Activated naive CD4-positive, alpha-beta T cell treated with anti-CD3 and anti-CD28 coated beads, Interleukin-2, amount 50 U/mL, for 24 hours (primary cell): ENCODE data around the gene LYPLA2.
"Not testable (repeated sequence)": the region's sequence is repeated elsewhere in the genome, so short reads cannot be mapped to it uniquely, and the experiment has no call there.

Source experiments
- H3K27ac Mint-ChIP-seq: one replicate; pipeline ENCODE4 v1.8.0; 2021; ENCODE audit warnings: mild to moderate bottlenecking, mixed read lengths
- H3K27me3 Mint-ChIP-seq: one replicate; pipeline ENCODE4 v1.8.0; 2021; ENCODE audit warnings: mixed read lengths
- H3K36me3 Mint-ChIP-seq: one replicate; pipeline ENCODE4 v1.8.0; 2021; ENCODE audit warnings: mixed read lengths
- H3K4me1 Mint-ChIP-seq: one replicate; pipeline ENCODE4 v1.8.0; 2021; ENCODE audit warnings: mixed read lengths
- H3K4me3 Mint-ChIP-seq: one replicate; pipeline ENCODE4 v1.8.0; 2021; ENCODE audit warnings: mild to moderate bottlenecking, mixed read lengths
- H3K9me3 Mint-ChIP-seq: one replicate; pipeline ENCODE4 v1.8.0; 2021; ENCODE audit warnings: mixed read lengths

LYPLA2 gene

DNA sequence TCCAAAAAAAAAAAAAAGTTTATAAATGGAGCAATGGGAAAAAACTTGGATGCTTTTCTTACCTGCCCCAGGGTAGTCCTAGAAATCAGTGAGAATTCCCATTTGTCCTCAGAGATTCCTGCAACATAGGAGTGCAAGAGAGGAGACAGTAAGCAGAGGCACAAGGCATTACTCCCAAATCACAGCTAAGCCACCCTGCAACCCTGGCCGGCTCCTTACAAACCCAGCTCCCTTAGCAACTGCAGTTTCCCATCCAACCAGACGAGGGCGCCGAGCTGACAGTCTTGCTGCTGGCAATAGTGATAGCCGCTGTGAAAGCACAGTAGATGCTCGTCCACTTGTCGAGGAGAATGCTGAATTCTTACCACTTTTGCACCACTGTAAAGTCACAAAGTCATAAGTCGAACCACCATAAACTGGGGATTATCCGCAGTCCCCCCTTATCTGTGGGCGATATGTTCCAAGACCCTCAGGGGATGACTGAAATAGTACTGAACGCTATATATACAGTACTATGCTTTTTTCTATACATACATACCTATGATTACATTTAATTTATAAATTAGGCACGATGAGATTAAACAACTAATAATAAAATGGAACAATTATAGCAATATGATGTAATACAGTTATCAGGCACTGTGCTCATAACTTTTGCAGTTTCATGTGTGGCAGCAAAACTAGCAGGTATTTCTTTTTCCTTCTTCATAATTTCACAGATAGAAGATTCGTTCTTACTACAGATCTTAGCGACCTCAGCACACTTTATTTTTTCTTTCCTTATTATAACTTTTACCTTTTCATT, 18.7 kb upstream of the LYPLA2 start:
- H3K36me3 Mint-ChIP-seq = no peaks in the 10 kb centered on the region
- H3K27ac Mint-ChIP-seq = no peak overlapping the region
- H3K27me3 Mint-ChIP-seq = no peaks in the 10 kb centered on the region
- no peaks in the 10 kb centered on the region for H3K9me3 Mint-ChIP-seq
- peaks cover 23% of the 10 kb centered on the region for H3K4me1 Mint-ChIP-seq
- no peak overlapping the region for H3K4me3 Mint-ChIP-seq

GRCh38 chr1:23772854-23773242, 18.1 kb upstream of the LYPLA2 start:
- no peak overlapping the region for H3K4me3 Mint-ChIP-seq
- H3K9me3 Mint-ChIP-seq = no peaks in the 10 kb centered on the region
- no peaks in the 10 kb centered on the region for H3K36me3 Mint-ChIP-seq
- peaks cover 23% of the 10 kb centered on the region for H3K4me1 Mint-ChIP-seq
- no peaks in the 10 kb centered on the region for H3K27me3 Mint-ChIP-seq
- no peak overlapping the region for H3K27ac Mint-ChIP-seq

GRCh38 chr1:23774174-23774880, 16.6 kb upstream of the LYPLA2 start:
- no peak overlapping the region for H3K27ac Mint-ChIP-seq
- no peaks in the 10 kb centered on the region for H3K27me3 Mint-ChIP-seq
- no peak overlapping the region for H3K4me3 Mint-ChIP-seq
- H3K9me3 Mint-ChIP-seq = no peaks in the 10 kb centered on the region
- no peaks in the 10 kb centered on the region for H3K36me3 Mint-ChIP-seq
- H3K4me1 Mint-ChIP-seq = peaks cover 26% of the 10 kb centered on the region

DNA sequence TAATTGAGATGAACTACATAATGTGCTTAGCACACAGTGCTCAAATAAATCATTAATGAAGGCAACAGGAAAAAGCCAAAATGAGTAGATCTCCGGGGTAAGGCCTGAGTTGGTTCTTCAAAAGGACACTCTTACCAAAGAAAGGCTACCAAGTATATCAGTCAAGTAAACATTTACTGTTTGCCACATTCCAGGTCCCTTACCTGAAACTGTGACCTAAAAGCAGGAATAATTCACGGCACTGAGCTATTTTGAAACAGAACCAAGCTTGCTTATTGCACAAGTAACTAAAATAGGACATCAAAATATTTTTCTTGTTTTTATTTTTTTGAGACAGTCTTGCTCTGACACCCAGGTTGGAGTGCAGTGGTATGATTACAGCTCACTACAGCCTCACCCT, 14.7 kb upstream of the LYPLA2 start:
- Mint-ChIP-seq H3K27me3 (no peaks in the 10 kb centered on the region), H3K9me3 (no peaks in the 10 kb centered on the region), H3K4me1 (peaks cover 38% of the 10 kb centered on the region), H3K4me3 (no peak overlapping the region), H3K36me3 (peaks cover 4% of the 10 kb centered on the region), H3K27ac (no peak overlapping the region)

DNA sequence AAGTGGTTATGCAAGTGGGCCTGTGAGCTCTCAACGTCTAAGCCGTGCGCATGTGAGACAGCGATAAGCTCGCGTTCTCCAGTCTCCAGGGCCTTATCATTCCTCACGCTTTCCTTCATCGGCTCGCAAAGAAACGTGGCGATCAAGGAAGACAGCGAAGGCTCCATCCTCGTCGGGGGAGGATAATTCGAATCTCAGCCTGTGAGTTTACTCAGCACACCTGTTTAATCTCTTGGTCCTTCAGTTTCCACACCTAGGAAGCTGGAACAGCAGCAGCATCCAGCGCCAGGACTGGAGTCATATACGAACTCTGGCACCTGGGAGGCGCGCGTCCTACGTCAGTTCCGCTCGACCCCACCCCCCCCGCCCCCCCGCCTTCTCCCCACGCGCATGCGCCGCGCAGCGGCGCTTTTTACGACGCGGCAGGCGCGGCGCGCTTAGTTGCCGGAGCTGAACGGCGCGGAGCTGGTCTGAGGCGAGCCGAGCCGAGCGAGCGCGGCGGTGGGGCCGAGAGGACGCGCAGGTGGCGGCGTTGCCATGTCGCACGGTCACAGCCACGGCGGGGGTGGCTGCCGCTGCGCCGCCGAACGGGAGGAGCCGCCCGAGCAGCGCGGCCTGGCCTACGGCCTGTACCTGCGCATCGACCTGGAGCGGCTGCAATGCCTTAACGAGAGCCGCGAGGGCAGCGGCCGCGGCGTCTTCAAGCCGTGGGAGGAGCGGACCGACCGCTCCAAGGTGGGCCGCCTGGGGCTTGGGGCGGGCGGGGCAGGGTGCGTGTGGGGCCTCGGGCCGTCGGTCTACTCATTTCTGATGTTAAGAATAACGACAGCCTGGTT, 12.7 kb upstream of the LYPLA2 start, which contains the start of gene PITHD1:
Gene PITHD1, plus strand, starts transcription at position 440 of the 836 bp plus-strand sequence. Its CDS starts 98 bp downstream, at position 538.
- no peaks in the 10 kb centered on the region for H3K27me3 Mint-ChIP-seq
- peak within 1 kb of the TSS; percentile 86 for H3K4me3 Mint-ChIP-seq
- H3K4me1 Mint-ChIP-seq = peaks cover 36% of the 10 kb centered on the region
- peak within 1 kb of the TSS; percentile 96 for H3K27ac Mint-ChIP-seq
- no peaks in the 10 kb centered on the region for H3K9me3 Mint-ChIP-seq
- H3K36me3 Mint-ChIP-seq = peaks cover 8% of the 10 kb centered on the region

DNA sequence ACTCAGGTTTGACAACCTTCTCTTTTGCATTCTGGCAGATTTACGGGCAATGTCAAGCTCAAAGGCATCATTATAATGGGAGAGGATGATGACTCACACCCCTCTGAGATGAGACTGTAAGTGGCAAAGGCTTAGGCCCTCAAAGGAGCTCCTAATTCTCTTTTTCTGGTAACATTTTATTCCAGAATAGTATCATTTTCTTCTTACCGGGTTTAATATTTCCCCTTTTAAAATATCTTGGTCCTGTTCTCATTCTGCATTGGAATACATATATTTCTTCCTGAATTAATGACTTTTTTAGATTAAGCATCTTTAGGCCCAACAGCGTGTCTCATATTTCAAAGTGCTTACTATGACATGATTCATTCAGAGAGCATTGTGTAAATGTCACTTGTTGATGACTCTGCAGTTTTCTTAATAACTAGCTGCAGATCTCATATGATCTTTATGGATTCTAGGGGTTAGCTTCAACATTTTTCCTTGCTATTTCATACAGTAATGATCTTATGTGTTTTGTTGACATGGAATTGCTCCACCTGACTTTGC, 11.0 kb upstream of the LYPLA2 start:
- peaks cover 8% of the 10 kb centered on the region for H3K36me3 Mint-ChIP-seq
- peaks cover 29% of the 10 kb centered on the region for H3K4me1 Mint-ChIP-seq
- H3K9me3 Mint-ChIP-seq = no peaks in the 10 kb centered on the region
- peak overlapping the region; percentile 96 for H3K27ac Mint-ChIP-seq
- H3K27me3 Mint-ChIP-seq = no peaks in the 10 kb centered on the region
- peak overlapping the region; percentile 86 for H3K4me3 Mint-ChIP-seq

DNA sequence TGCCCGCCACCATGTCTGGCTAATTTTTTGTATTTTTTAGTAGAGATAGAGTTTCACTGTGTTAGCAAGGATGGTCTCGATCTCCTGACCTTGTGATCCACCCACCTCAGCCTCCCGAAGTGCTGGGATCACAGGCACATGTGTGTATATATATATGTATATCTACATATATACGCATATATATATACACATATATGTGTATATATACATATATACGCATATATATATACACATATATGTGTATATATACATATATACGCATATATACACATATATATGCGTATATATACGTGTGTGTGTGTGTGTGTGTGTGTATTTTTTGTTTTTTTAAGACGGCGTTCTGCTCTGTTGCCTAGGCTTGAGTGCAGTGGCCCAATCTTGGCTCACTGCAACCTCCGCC, 7.8 kb upstream of the LYPLA2 start:
- H3K27me3 Mint-ChIP-seq, H3K4me3 Mint-ChIP-seq, H3K27ac Mint-ChIP-seq, H3K9me3 Mint-ChIP-seq: not testable (repeated sequence)
- peaks cover 20% of the 10 kb centered on the region for H3K36me3 Mint-ChIP-seq
- H3K4me1 Mint-ChIP-seq = peaks cover 22% of the 10 kb centered on the region

DNA sequence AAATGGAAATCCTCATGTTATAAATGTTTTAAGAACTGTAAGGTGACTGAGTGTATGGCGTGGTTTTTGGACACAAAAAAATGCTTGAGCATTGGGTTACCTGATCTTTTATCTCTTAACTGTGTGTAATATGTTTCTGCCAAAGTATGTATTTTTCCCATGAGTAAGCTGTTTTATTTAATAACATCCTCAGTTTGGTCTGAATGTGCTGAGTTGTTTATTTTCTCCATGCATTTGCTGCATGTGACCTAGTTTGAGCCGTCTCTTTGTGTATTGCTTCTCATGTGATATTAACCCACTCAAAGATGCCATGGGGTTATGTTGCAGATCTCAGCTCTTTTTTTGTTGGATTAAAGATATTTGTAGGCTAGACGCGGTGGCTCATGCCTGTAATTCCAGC, 6.1 kb upstream of the LYPLA2 start:
- no peak overlapping the region for H3K4me3 Mint-ChIP-seq
- H3K9me3 Mint-ChIP-seq = no peaks in the 10 kb centered on the region
- peaks cover 18% of the 10 kb centered on the region for H3K4me1 Mint-ChIP-seq
- peaks cover 20% of the 10 kb centered on the region for H3K36me3 Mint-ChIP-seq
- peak overlapping the region; percentile 15 for H3K27ac Mint-ChIP-seq
- H3K27me3 Mint-ChIP-seq = no peaks in the 10 kb centered on the region

DNA sequence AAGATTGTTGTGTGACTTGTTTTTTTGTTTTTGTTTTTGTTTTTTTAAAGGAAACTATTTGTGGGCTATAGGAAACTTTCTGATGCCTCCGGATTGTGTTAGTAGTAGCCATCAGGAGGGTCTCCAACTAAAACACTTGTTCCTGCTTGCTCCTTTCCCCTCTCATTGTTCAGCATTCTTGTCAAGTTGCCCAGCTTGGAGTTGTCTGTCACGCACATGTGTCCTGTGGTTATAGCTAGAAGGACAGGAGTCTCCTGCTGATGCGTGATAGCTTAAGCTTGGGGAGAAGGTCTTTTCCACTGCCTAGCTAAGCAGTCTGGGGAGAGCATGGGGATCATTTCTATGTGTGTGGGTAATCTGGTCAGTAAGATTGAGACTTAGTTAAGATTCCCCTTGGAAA, 3.2 kb upstream of the LYPLA2 start:
- H3K4me3 Mint-ChIP-seq = no peak overlapping the region
- peaks cover 13% of the 10 kb centered on the region for H3K36me3 Mint-ChIP-seq
- H3K27ac Mint-ChIP-seq = no peak overlapping the region
- peaks cover 22% of the 10 kb centered on the region for H3K4me1 Mint-ChIP-seq
- H3K27me3 Mint-ChIP-seq = no peaks in the 10 kb centered on the region
- H3K9me3 Mint-ChIP-seq = no peaks in the 10 kb centered on the region

- H3K4me3 Mint-ChIP-seq = peak overlapping the region; percentile 42
- H3K4me1 Mint-ChIP-seq = peaks cover 22% of the 10 kb centered on the region
- peaks cover 13% of the 10 kb centered on the region for H3K36me3 Mint-ChIP-seq
- peak overlapping the region; percentile 43 for H3K27ac Mint-ChIP-seq
- no peaks in the 10 kb centered on the region for H3K9me3 Mint-ChIP-seq
- H3K27me3 Mint-ChIP-seq = no peaks in the 10 kb centered on the region
These were observed 2.2 kb upstream of the LYPLA2 start for GRCh38 chr1:23788695-23789094.

- H3K27ac Mint-ChIP-seq = peak overlapping the region; percentile 96
- peaks cover 22% of the 10 kb centered on the region for H3K4me1 Mint-ChIP-seq
- peaks cover 5% of the 10 kb centered on the region for H3K36me3 Mint-ChIP-seq
- no peaks in the 10 kb centered on the region for H3K9me3 Mint-ChIP-seq
- H3K4me3 Mint-ChIP-seq = peak overlapping the region; percentile 94
- no peaks in the 10 kb centered on the region for H3K27me3 Mint-ChIP-seq
These were observed 637 bp downstream of the LYPLA2 start for GRCh38 chr1:23791516-23792047.

GRCh38 chr1:23792151-23792945, 1.4 kb downstream of the LYPLA2 start:
- Mint-ChIP-seq H3K27me3 (no peaks in the 10 kb centered on the region), H3K27ac (peak overlapping the region; percentile 86), H3K9me3 (no peaks in the 10 kb centered on the region), H3K4me1 (peaks cover 22% of the 10 kb centered on the region), H3K36me3 (no peaks in the 10 kb centered on the region), H3K4me3 (peak overlapping the region; percentile 94)

- H3K4me1 Mint-ChIP-seq = peaks cover 22% of the 10 kb centered on the region
- no peaks in the 10 kb centered on the region for H3K9me3 Mint-ChIP-seq
- H3K27ac Mint-ChIP-seq = peak overlapping the region; percentile 27
- no peak overlapping the region for H3K4me3 Mint-ChIP-seq
- no peaks in the 10 kb centered on the region for H3K27me3 Mint-ChIP-seq
- H3K36me3 Mint-ChIP-seq = no peaks in the 10 kb centered on the region
These were observed 2.3 kb downstream of the LYPLA2 start for GRCh38 chr1:23793018-23793781.
